Vein endothelial cell (primary cell): ENCODE measurements around the gene TRIM61. TPM values are rescaled to one million over a fixed set of nuclear protein-coding genes. Genes with fewer than 3 reads are reported as not detected.

ENCODE experiments used
- small RNA-seq: library from RNA; depleted of rRNA; stranded (forward); fragments of <200 nt; gene quantifications from one replicate; pipeline ENCODE3, GENCODE V24; 2012
- total RNA-seq: library from RNA; depleted of rRNA; stranded (reverse); fragments of >200 nt; gene quantifications from 2 replicates; pipeline ENCODE4 v1.2.3, GENCODE V29; 2012

The TRIM61 gene
- total RNA-seq: not detected in 2 replicates

GRCh38 chr4:164977243-164978164 is at the start of gene TRIM61:
Gene TRIM61 (minus strand): TSS chr4:164977657. CDS start chr4:164970002, 7,655 bp downstream.

Small RNA genes within 50 kb of the gene (small RNA-seq; reads per million reads assigned to genes)
- gene AC106872.12: not detected

Other genes starting within 250 kb of the TRIM61 start
- not detected in 2 replicates for gene SMIM31, start 223.5 kb downstream of the TRIM61 start, total RNA-seq
- gene APELA, start 100.5 kb downstream of the TRIM61 start, total RNA-seq: not detected in 2 replicates
- gene TRIM60, start 54.3 kb upstream of the TRIM61 start, total RNA-seq: not detected in 2 replicates
- gene TRIM75, start 76.2 kb upstream of the TRIM61 start, total RNA-seq: not detected in 2 replicates
- gene TMEM192, start 135.2 kb upstream of the TRIM61 start, total RNA-seq: 12.4 and 20.7 TPM in 2 replicates
- 20.1 and 20.9 TPM in 2 replicates for gene KLHL2, start 229.9 kb upstream of the TRIM61 start, total RNA-seq